Measurements from ENCODE around the gene ID4.
"Not testable (repeated sequence)": the region's sequence is repeated elsewhere in the genome, so short reads cannot be mapped to it uniquely, and the experiment has no call there.

The ID4 gene

GRCh38 chr6:19852090-19852457, 14.9 kb downstream of the ID4 start:
- H3K4me3 ChIP-seq (ENCODE audit: low read length): no peak overlapping the region
- no peak for DNase-seq (ENCODE audit: low read depth, low spot score)

GRCh38 chr6:19852927-19853326, 15.8 kb downstream of the ID4 start:
- no peak overlapping the region for H3K4me3 ChIP-seq (ENCODE audit: low read length)
- DNase-seq (ENCODE audit: low read depth, low spot score): no peak

- DNase-seq (ENCODE audit: low read depth, low spot score); H3K4me3 ChIP-seq (ENCODE audit: low read length): not testable (repeated sequence)
Observed at GRCh38 chr6:19854421-19855015, 17.3 kb downstream of the ID4 start.

GRCh38 chr6:19855536-19855935, 18.4 kb downstream of the ID4 start:
- H3K4me3 ChIP-seq (ENCODE audit: low read length): no peak overlapping the region
- no peak for DNase-seq (ENCODE audit: low read depth, low spot score)

- H3K4me3 ChIP-seq (ENCODE audit: low read length): no peak overlapping the region
- DNase-seq (ENCODE audit: low read depth, low spot score): no peak
Observed at GRCh38 chr6:19857139-19857538, 20.0 kb downstream of the ID4 start.

GRCh38 chr6:19857703-19858102, 20.5 kb downstream of the ID4 start:
- no peak for DNase-seq (ENCODE audit: low read depth, low spot score)
- H3K4me3 ChIP-seq (ENCODE audit: low read length): no peak overlapping the region

- no peak overlapping the region for H3K4me3 ChIP-seq (ENCODE audit: low read length)
- no peak for DNase-seq (ENCODE audit: low read depth, low spot score)
Observed at GRCh38 chr6:19860235-19860877, 23.2 kb downstream of the ID4 start.

- H3K4me3 ChIP-seq (ENCODE audit: low read length): no peak overlapping the region
- DNase-seq (ENCODE audit: low read depth, low spot score): no peak
Observed at GRCh38 chr6:19864285-19864684, 27.1 kb downstream of the ID4 start.

GRCh38 chr6:19865178-19865577, 28.0 kb downstream of the ID4 start:
- H3K4me3 ChIP-seq (ENCODE audit: low read length): no peak overlapping the region
- DNase-seq (ENCODE audit: low read depth, low spot score): no peak

GRCh38 chr6:19866173-19866984, 29.2 kb downstream of the ID4 start:
- no peak for DNase-seq (ENCODE audit: low read depth, low spot score)
- no peak overlapping the region for H3K4me3 ChIP-seq (ENCODE audit: low read length)

- no peak overlapping the region for H3K4me3 ChIP-seq (ENCODE audit: low read length)
- DNase-seq (ENCODE audit: low read depth, low spot score): no peak
Observed at GRCh38 chr6:19866985-19867627, 29.9 kb downstream of the ID4 start.

GRCh38 chr6:19869464-19869863, 32.3 kb downstream of the ID4 start:
- no peak for DNase-seq (ENCODE audit: low read depth, low spot score)
- no peak overlapping the region for H3K4me3 ChIP-seq (ENCODE audit: low read length)

GRCh38 chr6:19870322-19870721, 33.2 kb downstream of the ID4 start:
- no peak for DNase-seq (ENCODE audit: low read depth, low spot score)
- no peak overlapping the region for H3K4me3 ChIP-seq (ENCODE audit: low read length)

- no peak overlapping the region for H3K4me3 ChIP-seq (ENCODE audit: low read length)
- DNase-seq (ENCODE audit: low read depth, low spot score): no peak
Observed at GRCh38 chr6:19873031-19873430, 35.9 kb downstream of the ID4 start.

- DNase-seq (ENCODE audit: low read depth, low spot score): no peak
- H3K4me3 ChIP-seq (ENCODE audit: low read length): no peak overlapping the region
Observed at GRCh38 chr6:19876672-19877071, 39.5 kb downstream of the ID4 start.

GRCh38 chr6:19879663-19880062, 42.5 kb downstream of the ID4 start:
- no peak overlapping the region for H3K4me3 ChIP-seq (ENCODE audit: low read length)
- no peak for DNase-seq (ENCODE audit: low read depth, low spot score)

GRCh38 chr6:19880066-19880465, 42.9 kb downstream of the ID4 start:
- no peak for DNase-seq (ENCODE audit: low read depth, low spot score)
- H3K4me3 ChIP-seq (ENCODE audit: low read length): no peak overlapping the region

- no peak overlapping the region for H3K4me3 ChIP-seq (ENCODE audit: low read length)
- no peak for DNase-seq (ENCODE audit: low read depth, low spot score)
Observed at GRCh38 chr6:19891451-19891850, 54.3 kb downstream of the ID4 start.

All from Jurkat, Clone E6-1 (cell line).